HG03378 (cell line): ENCODE data around the gene WASF2.
"Not testable (repeated sequence)": the region's sequence is repeated elsewhere in the genome, so short reads cannot be mapped to it uniquely, and the experiment has no call there.

Experiments used
- ATAC-seq: cut with Tn5 transposase; IDR thresholded peaks from one replicate; pipeline ENCODE4 v1.9.1; 2021; ENCODE audit warnings: mild to moderate bottlenecking, moderate library complexity; ENCODE audit not compliant: unreplicated experiment

Gene WASF2

DNA sequence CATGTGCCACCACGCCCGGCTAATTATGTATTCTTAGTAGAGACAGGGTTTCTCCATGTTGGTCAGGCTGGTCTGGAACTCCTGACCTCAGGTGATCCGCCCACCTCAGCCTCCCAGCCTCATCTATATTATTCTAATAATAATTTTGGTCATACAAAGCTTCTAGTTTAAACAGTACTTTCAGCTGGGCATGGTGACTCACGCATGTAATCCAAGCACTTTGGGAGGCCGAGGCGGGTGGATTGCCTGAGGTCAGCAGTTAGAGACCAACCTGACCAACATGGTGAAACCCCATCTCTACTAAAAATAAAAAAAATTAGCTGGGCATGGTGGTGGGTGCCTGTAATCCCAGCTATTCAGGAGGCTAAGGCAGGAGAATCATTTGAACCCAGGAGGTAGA, 26.1 kb downstream of the WASF2 start:
- ATAC-seq: not testable (repeated sequence)

DNA sequence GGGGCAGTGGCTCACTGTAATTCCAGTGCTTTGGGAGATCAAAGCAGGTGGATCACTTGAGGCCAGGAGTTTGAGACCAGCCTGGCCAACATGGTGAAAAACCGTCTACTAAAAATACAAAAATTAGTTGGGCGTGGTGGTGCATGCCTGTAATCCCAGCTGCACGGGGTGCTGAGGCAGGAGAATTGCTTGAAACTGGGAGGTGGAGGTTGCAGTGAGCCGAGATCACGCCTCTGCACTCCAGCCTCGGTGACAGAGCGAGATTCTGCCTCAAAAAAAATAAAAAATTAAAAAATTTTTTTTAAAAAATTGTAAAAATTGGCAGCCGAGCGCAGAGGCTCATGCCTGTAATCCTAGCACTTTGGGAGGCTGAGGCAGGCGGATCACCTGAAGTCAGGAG, 31.4 kb downstream of the WASF2 start:
- ATAC-seq: not testable (repeated sequence)

DNA sequence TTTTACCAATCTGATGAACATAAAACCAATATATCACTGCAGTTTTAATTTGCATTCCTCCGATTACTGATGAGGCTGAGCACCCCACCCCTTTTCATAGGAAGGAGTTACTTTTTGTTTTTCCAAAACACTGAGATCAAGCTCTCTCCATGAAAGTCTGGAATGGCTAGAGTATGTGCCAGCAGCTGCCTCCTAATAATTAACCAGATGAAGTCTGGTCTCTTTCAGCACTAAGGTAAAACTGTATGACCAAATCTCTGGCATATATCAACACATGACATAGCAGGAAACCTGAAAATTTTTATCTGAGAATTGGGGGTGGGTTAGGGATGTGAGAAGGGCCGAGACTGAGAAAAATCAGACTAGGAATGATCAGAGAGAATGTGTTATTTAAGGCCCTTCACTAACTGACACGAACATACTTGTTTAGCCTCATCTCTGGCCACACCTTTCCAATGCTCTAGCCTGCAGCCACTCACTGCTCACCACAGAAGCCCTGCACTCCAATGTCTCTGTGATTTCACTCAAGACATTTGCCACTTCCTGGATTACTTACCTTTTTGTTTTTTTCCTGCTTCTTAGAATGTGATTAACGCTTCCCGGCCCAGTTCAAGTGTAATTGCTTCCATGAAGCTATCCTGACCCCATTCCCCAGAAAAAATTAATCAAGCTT, 34.7 kb downstream of the WASF2 start:
- ATAC-seq: no peak

DNA sequence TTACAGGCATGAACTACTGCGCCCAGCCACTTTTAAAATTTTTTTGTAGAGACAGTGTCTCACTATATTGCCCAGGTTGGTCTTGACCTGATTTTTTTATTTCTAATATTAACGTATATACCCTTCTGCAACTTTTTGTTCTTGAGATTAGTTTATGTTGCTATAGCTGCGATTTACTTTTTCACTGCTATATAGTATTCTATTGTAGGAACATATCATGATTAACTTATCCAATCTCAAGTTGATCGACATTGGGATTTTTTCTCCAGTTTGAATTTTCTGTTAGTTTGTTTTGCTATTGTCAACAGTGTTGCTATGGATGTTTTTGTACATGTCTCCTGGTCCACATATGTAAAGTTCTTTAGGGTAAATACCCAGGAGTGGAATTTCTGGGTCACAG, 35.4 kb downstream of the WASF2 start:
- no peak for ATAC-seq

DNA sequence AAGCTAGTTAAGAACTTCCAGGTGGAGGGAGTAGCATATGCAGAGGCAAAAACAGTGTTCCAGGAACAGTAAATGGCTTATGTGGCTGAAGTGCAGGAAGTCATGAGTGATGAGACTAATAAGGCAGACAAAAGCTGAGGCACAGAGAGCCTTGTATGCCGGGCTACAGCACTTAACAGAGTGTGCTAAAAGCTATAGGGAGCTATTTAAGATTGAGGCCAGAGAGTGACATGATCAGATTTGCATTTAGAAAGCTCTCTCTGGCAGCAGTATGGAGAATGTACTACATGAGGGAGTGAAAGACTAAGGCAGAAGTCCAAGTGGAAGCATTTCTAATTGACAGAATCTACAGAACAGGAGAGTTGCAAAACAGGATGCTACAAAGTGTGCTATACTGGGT, 38.6 kb downstream of the WASF2 start:
- ATAC-seq: no peak

DNA sequence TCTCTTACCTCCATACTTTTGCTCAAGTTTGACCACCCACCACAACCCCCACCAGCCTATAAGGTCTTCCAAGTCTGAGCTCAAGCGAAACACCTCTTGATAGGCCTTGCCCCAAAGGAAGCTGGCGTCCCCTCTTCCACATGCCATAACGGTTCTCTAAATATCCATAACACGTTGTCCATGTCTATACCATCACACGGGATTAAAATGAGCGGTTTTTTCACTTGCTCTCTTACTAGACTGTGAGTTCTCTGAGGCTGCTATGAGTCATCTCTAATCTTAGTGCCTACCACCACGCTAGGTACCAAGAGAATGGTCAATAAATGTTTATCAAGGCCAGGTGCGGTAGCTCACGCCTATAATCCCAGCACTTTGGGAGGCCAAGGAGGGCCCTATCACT, 41.0 kb downstream of the WASF2 start:
- no peak for ATAC-seq

DNA sequence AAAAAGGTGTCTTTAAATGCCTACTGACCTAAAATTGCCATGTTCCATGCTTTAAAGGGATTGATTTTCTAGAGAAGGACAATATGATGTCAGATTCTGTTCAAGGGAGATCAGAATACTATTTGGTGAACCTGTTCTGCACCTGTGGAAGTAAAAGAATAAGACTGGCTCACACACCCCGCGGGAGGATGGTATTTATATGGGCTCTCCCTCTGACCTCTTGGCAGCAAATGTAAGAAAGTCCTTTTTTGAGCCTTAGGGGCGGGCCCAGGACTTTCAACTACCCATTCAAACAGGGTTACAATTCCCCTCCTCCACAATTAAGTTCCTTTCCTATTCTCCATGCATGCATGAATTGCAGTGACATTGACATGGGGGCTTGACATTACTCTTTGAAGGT, 42.1 kb downstream of the WASF2 start:
- no peak for ATAC-seq

DNA sequence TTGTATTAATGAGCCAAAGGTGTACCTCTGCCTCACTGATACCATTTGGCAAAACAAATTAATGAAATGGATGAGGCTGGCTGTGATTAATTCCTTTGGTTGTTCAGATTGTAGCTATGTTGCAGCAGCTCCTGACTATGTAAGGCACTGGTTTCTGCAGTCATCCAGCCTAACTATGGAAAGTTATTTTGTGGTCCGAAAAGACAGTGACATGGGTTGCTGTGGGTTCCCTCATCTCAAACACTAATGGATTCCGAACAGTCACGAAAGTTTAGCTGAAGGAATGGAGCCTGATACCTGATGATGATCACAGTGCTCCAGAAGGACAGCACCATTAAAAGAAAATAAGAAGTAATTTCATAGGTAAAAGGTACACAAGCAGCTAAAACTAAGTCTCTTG, 42.6 kb downstream of the WASF2 start:
- no peak for ATAC-seq

DNA sequence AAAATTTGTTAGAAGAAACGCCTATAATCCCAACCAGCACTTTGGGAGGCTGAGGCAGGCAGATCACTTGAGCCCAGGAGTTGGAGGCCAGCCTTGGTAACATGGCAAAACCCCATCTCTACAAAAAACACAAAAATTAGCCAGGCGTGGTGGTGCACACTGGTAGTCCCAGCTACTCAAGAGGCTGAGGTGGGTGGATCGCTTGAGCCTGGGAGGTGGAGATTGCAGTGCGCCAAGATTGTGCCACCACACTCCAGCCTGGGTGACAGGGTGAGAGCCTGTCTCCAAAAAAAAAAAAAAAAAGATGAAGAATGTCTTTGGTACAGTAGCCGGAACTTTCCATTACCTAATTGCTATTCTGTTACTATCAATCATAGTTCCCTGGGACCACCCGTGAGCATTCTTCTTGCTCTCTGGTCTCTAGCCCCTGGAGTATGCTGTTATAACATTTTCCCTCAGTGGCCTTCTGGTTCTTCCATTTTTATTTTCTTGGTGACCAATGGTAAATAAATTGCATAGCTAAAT, 43.4 kb downstream of the WASF2 start:
- no peak for ATAC-seq

DNA sequence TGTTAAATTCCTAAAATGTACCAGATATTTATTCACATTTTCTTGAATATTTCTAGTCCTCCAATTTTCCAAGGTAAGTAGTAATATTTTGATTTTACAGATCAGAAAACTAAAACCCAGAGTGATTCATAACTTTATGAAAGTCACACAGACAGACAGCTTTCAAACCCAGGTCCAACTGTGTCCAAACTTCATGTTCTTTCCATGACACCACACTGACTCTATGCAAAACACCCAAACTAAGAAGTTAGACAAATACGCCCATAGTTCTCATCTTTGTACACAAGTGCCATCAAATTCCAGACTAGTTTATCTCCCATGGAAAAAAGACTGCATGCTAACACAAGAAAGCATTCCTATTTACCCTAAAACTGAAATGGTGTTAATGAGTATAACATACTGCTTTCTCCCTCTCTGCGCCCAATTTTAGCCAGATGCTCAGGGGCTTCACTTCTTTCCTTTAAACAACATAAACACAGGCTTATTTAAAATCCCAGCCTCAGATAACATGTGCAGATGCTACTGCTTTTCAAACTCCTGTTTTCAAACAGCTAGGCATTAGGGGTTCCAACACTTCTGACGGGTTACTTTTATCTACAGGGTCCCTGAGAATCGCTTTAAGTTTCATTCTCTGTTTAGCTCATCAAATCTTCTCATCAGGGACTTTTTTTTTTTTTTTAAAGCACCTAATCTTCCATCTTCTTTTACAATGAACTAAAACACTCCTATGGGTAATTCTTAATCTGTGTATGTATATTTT, 44.6 kb downstream of the WASF2 start:
- ATAC-seq: no peak

DNA sequence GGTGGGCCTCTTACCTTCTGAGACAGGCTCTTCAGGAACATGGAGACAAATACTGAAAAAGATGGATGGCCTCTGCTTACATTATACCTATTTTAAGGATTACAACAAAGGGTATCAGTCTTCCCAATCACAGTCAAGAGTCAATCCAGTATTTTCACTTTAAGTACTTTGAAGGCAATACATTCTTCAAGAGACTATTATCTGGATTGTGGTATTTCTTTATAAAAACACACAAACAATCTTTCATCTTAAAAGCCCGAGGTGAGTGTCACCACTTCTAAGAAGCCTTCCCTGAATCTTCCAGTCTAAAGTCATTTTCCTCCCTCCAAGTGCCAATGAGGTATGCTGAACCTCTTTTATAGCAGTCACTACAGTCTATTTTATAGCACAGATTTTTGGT, 45.3 kb downstream of the WASF2 start:
- ATAC-seq: no peak

DNA sequence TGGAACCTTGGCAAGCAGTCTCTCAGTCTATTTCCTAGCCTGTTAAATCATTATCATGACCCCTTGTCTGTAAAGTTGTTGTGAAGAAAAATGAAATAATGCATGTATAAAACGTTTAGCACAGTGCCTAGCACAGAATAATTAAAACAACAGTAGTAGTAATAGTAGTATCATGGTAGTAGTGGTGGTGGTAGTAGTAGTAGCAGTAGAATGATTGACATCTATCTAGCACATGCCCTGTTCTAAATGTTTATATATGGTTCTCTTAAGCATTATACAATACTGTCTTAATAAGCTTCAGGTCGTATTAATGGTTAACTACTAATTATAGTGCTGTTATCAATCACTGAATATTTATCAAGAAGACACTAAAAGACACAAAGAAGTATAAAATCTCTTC, 50.8 kb downstream of the WASF2 start:
- ATAC-seq: no peak

DNA sequence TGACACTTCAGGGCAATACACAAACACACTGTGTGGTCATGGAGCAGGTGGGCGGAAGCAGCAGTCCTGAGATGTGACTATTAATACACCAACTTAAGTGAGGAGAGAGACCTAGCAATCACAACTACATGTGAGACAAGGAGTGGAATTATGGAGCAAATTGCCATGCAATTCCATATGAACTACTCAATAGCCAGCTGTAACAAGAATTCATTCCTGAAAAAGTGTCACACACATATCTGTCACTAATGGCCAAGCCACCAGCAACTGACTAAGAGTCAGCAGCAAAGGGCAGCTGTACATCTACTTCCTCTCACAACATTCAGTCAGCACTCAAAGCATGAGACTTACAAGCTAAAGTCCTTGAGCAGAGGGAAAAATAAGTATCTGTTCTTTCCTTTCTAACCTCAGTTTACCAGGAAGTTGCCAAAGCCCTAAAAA, 51.3 kb downstream of the WASF2 start:
- ATAC-seq: no peak

DNA sequence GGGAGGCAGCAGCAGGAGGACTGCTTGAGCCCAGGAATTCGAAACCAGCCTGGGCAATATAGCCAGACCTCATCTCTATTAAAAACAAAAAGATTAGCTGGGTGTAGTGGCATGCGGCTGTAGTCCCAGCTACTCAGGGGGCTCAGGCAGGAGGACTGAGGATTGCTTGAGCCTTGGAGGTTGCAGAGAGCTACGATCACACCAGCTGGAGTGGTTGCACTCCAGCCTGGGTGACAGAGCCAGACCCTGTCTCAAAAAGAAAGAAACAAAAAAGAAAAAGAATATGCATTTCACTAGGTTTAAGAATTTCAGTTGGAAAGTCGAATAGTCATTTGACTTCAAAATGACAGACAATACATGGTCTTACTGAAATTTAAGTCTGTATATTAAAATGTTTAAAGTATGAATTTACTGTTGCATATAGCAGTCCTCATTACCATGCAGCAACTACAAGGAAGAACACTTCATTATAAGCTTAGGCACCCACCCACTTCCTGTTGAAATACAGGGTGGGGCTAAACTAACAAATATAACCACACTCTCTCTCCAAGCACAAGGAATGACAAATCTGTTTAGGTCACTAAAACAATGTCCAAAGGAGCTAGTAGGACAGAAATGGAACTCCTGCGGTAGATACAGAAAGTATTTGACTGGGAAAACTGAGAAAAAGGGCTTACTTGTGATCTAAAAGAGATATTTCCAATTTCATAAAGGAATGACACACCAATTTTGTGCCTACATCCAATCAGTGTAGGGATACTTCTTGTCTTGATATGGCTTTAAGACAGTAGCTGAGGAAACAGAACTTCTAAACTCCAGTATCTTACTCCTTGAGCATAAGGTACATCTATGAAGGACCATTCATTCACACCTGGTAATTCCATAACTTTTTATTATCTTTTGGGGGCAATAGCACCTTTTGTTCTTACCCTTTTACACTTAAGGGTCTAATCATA, 53.5 kb downstream of the WASF2 start:
- no peak for ATAC-seq

DNA sequence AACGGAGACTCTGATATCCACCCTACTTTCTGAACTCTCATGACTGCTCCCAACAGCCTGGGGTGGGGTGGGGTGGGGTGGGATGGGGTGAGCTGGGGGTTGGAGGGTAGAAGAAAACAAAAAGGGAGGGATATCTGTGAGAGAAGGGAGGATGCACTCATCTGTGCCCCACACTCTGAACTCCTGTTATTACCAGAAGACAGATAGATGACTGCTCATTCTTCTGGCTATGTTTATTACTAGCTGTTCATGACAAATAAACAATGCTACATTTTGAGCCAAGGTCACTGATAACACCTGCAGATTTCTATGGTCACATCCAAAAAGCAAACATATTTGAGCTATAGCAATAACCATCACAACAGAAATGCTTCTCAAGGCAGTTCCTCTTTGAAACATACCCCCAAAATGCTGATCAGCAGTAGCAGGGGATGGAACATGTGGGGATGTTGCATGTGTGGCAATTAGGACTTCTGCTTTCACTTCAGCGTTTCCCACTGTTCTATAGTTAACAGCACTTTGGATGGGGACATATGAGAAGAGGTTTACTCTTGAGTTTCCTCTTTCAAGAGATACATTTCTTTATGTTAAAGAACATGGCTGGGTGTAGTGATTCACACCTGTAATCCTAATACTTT, 54.3 kb downstream of the WASF2 start:
- ATAC-seq: no peak

DNA sequence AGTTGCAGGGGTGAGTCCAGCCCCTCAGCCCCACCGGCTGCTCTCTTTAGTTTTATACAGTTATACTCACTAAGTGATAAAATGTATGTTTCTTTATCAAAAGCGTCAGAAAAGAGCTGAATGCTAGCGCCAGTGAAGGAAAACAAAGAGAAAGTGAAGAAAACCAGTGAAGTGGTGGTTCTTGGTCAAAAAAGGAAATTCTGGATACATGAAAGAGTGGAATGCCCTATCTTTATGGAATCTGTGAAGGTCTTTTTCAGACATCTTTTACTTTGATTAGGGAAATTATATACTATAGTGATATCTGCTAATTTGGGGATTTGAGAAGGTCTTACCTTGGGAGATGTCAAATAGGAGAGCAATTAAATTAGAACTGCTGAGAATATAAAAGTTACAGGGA, 56.3 kb downstream of the WASF2 start:
- no peak for ATAC-seq

DNA sequence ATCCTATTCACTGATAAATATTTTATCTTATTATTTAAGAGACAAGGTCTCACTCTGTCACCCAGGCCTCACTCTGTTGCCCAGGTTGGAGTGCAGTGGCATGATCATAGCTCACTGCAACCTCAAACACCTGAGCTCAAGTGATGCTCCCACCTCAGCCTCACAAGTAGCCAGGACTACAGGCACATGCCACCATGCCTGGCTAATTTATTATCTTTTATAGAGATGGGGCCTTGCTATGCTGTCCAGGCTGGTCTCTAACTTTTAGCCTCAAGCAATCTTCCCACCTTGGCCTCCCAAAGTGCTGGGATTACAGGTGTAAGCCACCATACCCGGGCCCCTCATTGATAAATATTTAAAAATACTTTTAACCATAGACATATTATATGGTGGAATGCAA, 57.2 kb downstream of the WASF2 start:
- ATAC-seq: not testable (repeated sequence)

DNA sequence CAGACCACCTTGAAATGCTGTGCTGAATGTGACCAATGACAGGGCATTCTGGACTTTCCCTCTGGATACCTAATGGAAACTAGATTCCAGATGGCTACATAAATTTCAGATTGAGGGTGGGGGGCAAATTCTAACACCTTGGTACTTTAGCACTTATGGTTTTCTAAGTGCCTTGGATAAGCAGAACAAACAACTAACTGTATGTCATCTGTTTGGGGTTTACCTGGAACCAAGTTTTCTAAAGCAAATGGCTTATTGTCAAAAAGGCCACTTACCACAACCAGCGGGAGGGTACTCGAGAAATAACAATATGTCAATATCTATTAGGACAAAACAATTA, 58.4 kb downstream of the WASF2 start:
- no peak for ATAC-seq

DNA sequence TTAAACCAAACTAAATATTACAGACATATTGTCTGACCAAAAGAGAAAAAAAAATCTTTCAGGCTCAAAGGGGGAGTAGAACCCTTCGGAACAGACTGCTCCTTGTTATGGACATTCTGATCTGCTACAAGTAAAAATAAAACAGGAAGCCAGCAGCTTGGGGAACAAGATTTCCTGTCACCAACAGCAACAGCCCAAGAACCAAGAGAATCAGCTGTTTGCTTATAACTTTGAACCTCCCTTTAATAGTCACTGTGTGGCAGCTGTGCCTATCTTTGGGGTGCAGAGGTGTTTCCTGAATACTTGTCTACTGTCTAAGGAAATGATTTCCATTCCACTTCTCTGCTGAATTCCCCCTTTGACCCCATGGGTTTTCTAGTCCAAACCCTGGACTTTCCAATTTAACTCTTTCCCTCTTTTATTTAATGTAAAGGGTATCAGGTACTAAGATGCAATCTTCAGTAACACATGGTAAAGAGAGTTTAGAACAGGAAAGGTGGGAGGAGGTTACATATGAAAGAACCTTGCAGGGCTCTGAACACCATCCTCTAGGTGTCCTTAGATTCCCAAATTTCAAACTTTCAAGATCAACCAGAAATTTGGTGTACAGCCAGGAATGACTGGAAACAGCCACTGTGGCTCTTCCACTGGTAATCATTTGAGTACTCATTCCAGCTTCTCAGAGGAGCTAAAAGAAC, 58.9 kb downstream of the WASF2 start:
- no peak for ATAC-seq

DNA sequence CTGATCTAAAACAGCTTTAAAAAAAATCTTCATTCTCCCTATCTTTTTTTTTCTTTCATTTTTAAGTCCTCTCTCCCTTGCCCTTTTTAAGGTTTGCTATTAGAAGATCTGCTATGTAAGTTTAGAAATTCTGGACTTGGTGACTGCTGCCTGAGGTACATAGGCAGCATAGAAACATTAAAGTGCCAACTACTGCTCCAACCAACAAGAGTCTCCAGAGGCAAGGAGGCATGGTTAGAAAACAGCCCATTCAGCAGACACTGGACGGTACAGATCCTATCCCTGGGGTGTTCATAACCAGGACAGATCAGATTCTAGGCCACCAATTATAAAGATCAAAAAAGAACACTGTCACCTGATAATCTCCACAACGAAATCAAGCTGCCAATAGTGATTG, 60.9 kb downstream of the WASF2 start:
- ATAC-seq: no peak
